NCI-H2196 treated with DMSO at 0.1 percent for 48 hours (cell line): ENCODE data around the gene ZNF844.
"Not testable (repeated sequence)": the region's sequence is repeated elsewhere in the genome, so short reads cannot be mapped to it uniquely, and the experiment has no call there.

Source experiments
- DNase-seq: peaks from one replicate; lab custom pipeline; 2025; ENCODE audit not compliant: unreplicated experiment; lab: John Stamatoyannopoulos, UW

The ZNF844 gene

GRCh38 chr19:12092065-12092867 lies 27.7 kb downstream of the ZNF844 start:
- no peak for DNase-seq

GRCh38 chr19:12092956-12093355 lies 28.4 kb downstream of the ZNF844 start:
- DNase-seq: no peak

- no peak for DNase-seq
Measured at GRCh38 chr19:12093777-12094176, 29.2 kb downstream of the ZNF844 start.

DNA sequence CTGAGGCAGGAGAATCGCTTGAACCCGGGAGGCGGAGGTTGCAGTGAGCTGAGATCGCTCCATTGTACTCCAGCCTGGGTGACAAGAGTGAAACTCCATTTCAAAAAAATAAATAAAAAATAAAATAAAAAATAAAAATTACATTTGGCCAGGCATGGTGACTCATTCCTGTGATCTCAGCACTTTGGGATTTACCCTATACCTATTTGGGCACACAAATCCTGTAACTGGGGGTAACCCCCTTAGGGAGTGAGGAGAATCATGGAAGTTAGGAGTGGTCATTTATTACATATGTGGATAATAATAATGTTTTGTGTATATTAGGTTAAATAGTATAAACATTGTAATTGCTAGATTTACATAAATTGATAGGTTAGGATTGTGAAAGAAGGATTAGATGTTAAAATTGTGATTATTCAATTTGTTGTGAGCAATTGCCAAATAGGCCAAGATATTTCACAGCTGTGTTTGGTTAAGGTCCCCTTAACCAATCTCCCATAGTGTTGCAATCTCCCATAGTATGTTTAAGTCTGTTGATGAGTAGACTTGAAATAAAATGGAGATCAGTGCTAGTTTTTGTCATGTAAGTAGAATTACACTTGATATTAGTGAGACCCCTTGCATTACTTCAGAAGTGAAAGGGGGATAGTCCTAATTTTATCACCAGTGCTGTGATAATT lies 30.7 kb downstream of the ZNF844 start:
- DNase-seq: no peak

GRCh38 chr19:12098040-12098439 lies 33.5 kb downstream of the ZNF844 start:
- no peak for DNase-seq

DNA sequence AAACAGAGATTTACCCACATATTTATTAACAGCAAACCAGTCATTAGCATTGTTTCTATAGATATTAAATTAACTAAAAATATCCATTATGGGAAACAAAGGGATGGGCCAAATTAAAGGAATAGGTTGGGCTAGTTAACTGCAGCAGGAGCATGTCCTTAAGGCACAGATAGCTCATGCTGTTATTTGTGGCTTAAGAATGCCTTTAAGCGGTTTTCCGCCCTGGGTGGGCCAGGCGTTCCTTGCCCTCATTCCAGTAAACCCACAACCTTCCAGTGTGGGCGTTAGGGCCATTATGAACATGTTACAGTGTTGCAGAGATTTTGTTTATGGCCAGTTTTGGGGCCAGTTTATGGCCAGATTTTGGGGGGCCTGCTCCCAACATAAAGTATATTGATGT lies 39.4 kb downstream of the ZNF844 start:
- not testable (repeated sequence) for DNase-seq

DNA sequence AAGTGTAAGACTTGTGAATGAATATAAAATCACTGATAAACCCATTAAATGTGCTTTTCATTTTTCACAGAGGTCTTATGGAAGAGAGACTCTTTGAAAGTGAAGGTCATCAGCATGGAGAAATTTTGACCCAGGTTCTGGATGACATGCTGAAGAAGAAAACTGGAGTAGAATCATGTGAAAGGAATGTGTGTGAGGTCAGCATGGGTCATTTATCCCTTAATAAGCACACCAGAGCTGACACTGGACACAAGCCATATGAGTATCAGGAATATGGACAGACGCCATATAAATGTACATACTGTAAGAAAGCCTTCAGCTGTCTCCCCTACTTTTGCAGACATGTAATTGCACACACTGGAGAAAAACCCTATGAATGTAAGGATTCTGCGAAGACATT lies 46.6 kb downstream of the ZNF844 start:
- no peak for DNase-seq

DNA sequence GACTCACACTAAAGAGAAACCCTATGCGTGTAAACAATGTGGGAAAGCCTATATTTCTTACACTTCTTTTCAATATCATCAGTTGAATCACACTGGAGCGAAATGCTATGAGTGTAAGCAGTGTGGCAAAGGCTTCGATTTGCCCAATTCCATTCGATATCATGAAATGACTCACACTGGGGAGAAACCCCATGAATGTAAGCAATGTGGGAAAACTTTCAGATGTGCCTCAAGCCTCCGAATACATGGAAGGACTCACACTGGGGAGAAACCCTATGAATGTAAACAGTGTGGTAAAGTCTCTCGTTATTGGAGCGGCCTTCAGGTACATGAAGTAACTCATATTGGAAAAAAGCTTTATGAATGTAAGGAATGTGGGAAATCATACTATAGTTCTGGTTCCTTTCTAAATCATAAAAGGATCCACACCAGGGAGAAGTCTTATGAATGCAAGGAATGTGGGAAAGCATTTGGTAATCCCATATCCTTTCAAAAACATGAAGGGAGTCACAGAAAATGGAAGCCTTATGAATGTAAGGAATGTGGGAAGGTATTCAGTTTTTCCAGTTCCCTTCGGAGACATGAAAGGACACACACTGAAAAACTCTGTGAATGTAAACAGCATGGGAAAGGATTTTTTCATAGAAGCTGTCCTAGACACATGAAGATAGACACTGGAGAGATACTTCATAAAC lies 47.6 kb downstream of the ZNF844 start:
- DNase-seq: no peak

GRCh38 chr19:12112701-12113100 lies 48.2 kb downstream of the ZNF844 start:
- no peak for DNase-seq

DNA sequence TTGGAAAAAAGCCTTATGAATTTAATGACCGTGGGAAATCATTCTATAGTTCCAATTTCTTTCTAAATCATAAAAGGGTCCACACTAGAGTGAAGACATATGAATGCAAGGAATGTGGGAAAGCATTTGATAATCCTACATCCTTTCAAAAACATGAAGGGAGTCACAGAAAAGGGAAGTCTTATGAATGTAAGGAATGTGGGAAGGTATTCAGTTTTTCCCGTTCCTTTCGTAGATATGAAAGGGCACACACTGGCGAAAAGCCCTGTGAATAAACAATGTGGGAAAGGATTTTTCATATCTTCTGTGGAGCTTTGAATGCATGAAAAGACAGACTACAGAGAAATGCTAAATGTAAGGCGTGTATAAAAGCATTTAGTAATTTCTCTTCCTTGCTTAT lies 48.6 kb downstream of the ZNF844 start:
- no peak for DNase-seq

DNA sequence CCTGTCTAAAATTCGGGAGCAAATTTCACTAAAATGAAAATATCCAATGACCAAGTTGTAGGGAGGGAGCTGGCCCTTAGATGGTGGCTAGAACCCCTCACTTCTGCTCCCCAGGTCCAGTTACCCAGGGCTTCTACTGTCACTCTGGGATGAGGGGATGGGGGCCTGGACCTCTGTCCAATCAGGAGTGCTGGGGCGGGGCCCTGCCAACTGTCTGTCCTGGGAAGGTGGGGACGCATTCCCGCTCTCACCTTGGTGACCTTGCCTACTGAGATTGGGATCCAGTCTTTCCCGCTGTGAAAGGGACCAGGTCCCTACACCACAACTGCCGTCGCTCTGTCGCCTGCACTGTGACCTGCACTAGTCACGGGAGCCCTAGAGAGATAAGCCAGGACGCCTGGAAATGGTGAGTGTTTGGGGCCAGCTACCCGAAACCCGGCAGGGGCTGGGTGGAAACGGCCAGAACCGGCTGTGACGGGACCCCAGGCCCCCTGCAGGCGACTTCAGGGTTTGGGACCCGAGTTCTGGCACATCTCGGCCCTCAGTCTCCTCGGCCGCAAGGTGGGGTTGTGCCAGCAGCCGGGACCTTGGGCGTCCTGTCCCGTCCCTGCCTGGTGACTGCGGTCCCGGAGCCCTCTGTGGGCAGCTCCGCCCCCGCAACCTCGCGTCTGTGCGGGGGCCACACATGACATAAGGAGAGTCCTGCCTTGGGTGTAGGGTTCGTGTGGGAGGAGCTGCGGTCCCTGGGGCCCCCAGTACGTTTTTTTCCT lies 52.9 kb downstream of the ZNF844 start:
- no peak for DNase-seq

- DNase-seq: no peak
Measured at GRCh38 chr19:12126707-12127106, 62.2 kb downstream of the ZNF844 start.
